ENCODE measurements around the gene RBBP5. TPM values are rescaled to one million over a fixed set of nuclear protein-coding genes. Genes with fewer than 3 reads are reported as not detected.

Gene RBBP5
- total and polyA plus RNA-seq, 10 donors = 4.2 to 23.4 (median 17.7) TPM

DNA sequence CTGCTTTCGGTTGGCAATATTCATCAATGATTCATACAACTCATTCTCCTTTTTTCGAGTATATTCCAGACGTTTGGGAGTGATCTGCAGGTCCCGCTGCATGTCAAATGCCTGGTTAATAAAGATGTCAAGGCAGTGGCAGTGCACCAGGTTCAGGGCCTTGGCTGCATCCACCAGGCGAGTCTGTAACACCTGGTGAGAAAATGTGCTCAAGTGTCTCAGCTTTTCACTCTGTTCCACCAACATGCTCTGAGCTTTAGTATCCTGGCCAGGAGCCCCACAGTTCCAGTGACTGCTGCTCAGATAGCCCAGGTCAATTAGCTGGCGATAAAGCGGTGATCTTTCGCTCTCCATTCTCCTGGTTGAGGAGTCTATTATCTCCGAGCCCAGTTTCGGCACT lies 47.5 kb upstream of the RBBP5 start:
- intact Hi-C loops (cut with DNase I; ENCODE audit: low total_unique reads) = no loop called here
- H3K4me1 ChIP-seq = peaks cover 0 to 36% (median 14%) of the 10 kb centered on the region in 6 donors
- no peak for TF ChIP-seq POLR2AphosphoS5 (IDR thresholded peaks at IDR 0.05)
- TF ChIP-seq, protein P1, sequence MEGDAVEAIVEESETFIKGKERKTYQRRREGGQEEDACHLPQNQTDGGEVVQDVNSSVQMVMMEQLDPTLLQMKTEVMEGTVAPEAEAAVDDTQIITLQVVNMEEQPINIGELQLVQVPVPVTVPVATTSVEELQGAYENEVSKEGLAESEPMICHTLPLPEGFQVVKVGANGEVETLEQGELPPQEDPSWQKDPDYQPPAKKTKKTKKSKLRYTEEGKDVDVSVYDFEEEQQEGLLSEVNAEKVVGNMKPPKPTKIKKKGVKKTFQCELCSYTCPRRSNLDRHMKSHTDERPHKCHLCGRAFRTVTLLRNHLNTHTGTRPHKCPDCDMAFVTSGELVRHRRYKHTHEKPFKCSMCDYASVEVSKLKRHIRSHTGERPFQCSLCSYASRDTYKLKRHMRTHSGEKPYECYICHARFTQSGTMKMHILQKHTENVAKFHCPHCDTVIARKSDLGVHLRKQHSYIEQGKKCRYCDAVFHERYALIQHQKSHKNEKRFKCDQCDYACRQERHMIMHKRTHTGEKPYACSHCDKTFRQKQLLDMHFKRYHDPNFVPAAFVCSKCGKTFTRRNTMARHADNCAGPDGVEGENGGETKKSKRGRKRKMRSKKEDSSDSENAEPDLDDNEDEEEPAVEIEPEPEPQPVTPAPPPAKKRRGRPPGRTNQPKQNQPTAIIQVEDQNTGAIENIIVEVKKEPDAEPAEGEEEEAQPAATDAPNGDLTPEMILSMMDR (IDR thresholded peaks at IDR 0.05 in 8 of 11, conservative IDR thresholded peaks at IDR 0.05 in 3 of 11) = no peak
- TF ChIP-seq POLR2A (IDR thresholded peaks at IDR 0.05) = no peak
- peak overlapping the region in 6 of 8 donors; percentile 9 to 75 (median 67) for H3K27ac ChIP-seq
- no peak for DNase-seq
- H3K4me3 ChIP-seq = no peak overlapping the region
- H3K9me3 ChIP-seq = no peaks in the 10 kb centered on the region
- WGBS, 5 donors = 83 to 95% (median 86%) methylated on average over 10 of the region's 10 CpGs
- H3K27me3 ChIP-seq (replicated peaks in 1 of 7) = no peaks in the 10 kb centered on the region
- peaks cover 0 to 92% (median 36%) of the 10 kb centered on the region in 6 donors for H3K36me3 ChIP-seq

- no peak for DNase-seq
- no peak overlapping the region for H3K27ac ChIP-seq
- H3K4me3 ChIP-seq = no peak overlapping the region
- intact Hi-C loops (cut with DNase I; ENCODE audit: low total_unique reads) = no loop called here
- 71 to 97% (median 82%) methylated on average over 1 of the region's 1 CpG for WGBS, 5 donors
- H3K36me3 ChIP-seq = peaks cover 0 to 96% (median 43%) of the 10 kb centered on the region in 6 donors
- no peaks in the 10 kb centered on the region for H3K27me3 ChIP-seq (replicated peaks in 1 of 7)
- no peaks in the 10 kb centered on the region for H3K9me3 ChIP-seq
- no peak for TF ChIP-seq POLR2A (IDR thresholded peaks at IDR 0.05)
- TF ChIP-seq POLR2AphosphoS5 (IDR thresholded peaks at IDR 0.05) = no peak
- TF ChIP-seq, protein P1 (IDR thresholded peaks at IDR 0.05 in 8 of 11, conservative IDR thresholded peaks at IDR 0.05 in 3 of 11) = no peak
- peaks cover 0 to 36% (median 14%) of the 10 kb centered on the region in 6 donors for H3K4me1 ChIP-seq
Observed at GRCh38 chr1:205168291-205168690, 46.5 kb upstream of the RBBP5 start.

DNA sequence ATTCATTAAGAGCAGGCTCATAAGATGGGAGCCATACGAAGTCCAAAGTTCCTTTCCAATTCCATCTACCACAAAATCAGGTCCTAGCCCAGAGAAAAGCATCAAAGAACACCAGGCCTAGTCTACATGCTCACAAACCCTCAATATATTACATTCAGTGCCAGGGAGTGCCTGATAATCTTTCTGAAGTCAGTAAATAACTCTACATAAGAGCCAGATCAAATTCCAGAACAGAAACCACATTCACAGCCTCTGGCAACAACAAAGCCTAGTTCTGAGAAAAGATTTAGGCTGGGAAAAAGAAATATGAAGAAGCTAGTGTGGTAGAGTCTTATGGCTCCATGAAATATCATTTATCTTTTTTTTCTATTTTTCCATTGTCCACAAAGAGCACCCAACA lies 40.5 kb upstream of the RBBP5 start:
- Histone ChIP-seq H3K4me3 (no peak overlapping the region), H3K27ac (no peak overlapping the region), H3K27me3 (replicated peaks in 1 of 7) (no peaks in the 10 kb centered on the region), H3K4me1 (no peaks in the 10 kb centered on the region), H3K9me3 (peaks cover 0 to 6% (median 2%) of the 10 kb centered on the region in 8 donors), H3K36me3 (peaks cover 5 to 100% (median 83%) of the 10 kb centered on the region in 6 donors)
- intact Hi-C loops (cut with DNase I; ENCODE audit: low total_unique reads) = no loop called here
- DNase-seq = no peak
- 88 to 96% (median 94%) methylated on average over 1 of the region's 1 CpG for WGBS, 5 donors
- TF ChIP-seq POLR2A (IDR thresholded peaks at IDR 0.05) = no peak
- TF ChIP-seq POLR2AphosphoS5 (IDR thresholded peaks at IDR 0.05) = no peak

DNA sequence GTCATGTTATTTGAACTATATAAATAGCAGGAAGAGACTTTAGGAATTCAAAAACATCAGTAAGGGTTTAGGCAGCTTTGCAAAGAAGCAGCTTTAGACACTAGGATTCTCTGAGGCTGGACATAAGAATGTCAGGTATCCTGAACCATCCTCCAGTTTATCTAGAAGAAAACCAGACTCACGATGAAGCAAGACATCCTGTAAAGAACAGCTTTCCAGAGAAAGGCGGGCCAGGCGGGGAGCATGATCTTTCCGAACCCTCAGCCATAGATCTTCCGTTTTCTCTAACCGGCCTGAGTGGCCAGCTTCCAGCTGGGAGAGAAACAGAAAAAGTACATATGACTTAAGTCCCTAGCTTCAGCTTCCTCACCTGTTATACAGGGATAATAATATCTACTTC lies 39.3 kb upstream of the RBBP5 start:
- no peak for DNase-seq
- peaks cover 0 to 19% (median 14%) of the 10 kb centered on the region in 8 donors for H3K9me3 ChIP-seq
- no peaks in the 10 kb centered on the region for H3K4me1 ChIP-seq
- H3K27ac ChIP-seq = no peak overlapping the region
- no peak for TF ChIP-seq POLR2AphosphoS5 (IDR thresholded peaks at IDR 0.05)
- TF ChIP-seq POLR2A (IDR thresholded peaks at IDR 0.05) = no peak
- TF ChIP-seq, protein P1 (IDR thresholded peaks at IDR 0.05 in 8 of 11, conservative IDR thresholded peaks at IDR 0.05 in 3 of 11) = no peak
- H3K4me3 ChIP-seq = no peak overlapping the region
- H3K27me3 ChIP-seq (replicated peaks in 1 of 7) = no peaks in the 10 kb centered on the region
- intact Hi-C loops (cut with DNase I; ENCODE audit: low total_unique reads) = no loop called here
- 92 to 99% (median 97%) methylated on average over 6 of the region's 6 CpGs for WGBS, 5 donors
- H3K36me3 ChIP-seq = peaks cover 11 to 100% (median 87%) of the 10 kb centered on the region in 6 donors

All from spleen (tissue), 11 donors.